ENCODE measurements around the gene MBOAT1.

- TF ChIP-seq CTCF (IDR thresholded peaks at IDR 0.05), result no peak
- TF ChIP-seq POLR2A (IDR thresholded peaks at IDR 0.05), result no peak
Observed at GRCh38 chr6:20055916-20056315, 156.4 kb downstream of the MBOAT1 start.

Measured in Peyer's patch (tissue), 4 donors.